SKM-1 treated with dmso at 0.1 percent for 144 hours (cell line): Measurements from ENCODE around the gene UTRN.

Experiments
- DNase-seq: peaks from one replicate; lab custom pipeline; 2025; ENCODE audit not compliant: unreplicated experiment; lab: John Stamatoyannopoulos, UW

Gene UTRN

GRCh38 chr6:144311361-144311760 is 26.2 kb downstream of the UTRN start:
- no peak for DNase-seq

GRCh38 chr6:144314003-144314485 is 28.9 kb downstream of the UTRN start:
- no peak for DNase-seq

GRCh38 chr6:144314562-144314961 is 29.4 kb downstream of the UTRN start:
- no peak for DNase-seq

GRCh38 chr6:144315226-144315980 is 30.3 kb downstream of the UTRN start:
- no peak for DNase-seq

GRCh38 chr6:144315981-144316861 is 31.1 kb downstream of the UTRN start:
- DNase-seq = no peak

- no peak for DNase-seq
Measured at GRCh38 chr6:144316862-144317195, 31.7 kb downstream of the UTRN start.

- no peak for DNase-seq
Measured at GRCh38 chr6:144317736-144318135, 32.6 kb downstream of the UTRN start.

GRCh38 chr6:144319211-144319610 is 34.1 kb downstream of the UTRN start:
- no peak for DNase-seq

- DNase-seq = no peak
Measured at GRCh38 chr6:144320741-144321140, 35.6 kb downstream of the UTRN start.

- DNase-seq = no peak
Measured at GRCh38 chr6:144321839-144322591, 36.9 kb downstream of the UTRN start.

- no peak for DNase-seq
Measured at GRCh38 chr6:144325232-144325631, 40.1 kb downstream of the UTRN start.

- DNase-seq = no peak
Measured at GRCh38 chr6:144326393-144326792, 41.3 kb downstream of the UTRN start.

- no peak for DNase-seq
Measured at GRCh38 chr6:144327081-144327480, 41.9 kb downstream of the UTRN start.

- no peak for DNase-seq
Measured at GRCh38 chr6:144330017-144330987, 45.2 kb downstream of the UTRN start.

GRCh38 chr6:144331491-144331969 is 46.4 kb downstream of the UTRN start:
- DNase-seq = no peak

- DNase-seq = no peak
Measured at GRCh38 chr6:144332177-144332576, 47.0 kb downstream of the UTRN start.

- DNase-seq = peak; percentile 77
Measured at GRCh38 chr6:144334150-144334708, 49.1 kb downstream of the UTRN start.
